Endothelial cell of umbilical vein (primary cell): Measurements from ENCODE around the gene SETBP1. TPM values are rescaled to one million over a fixed set of nuclear protein-coding genes. Genes with fewer than 3 reads are reported as not detected.

Experiments used
- BruUV-seq: library from RNA; stranded (reverse); fragments of 400-500 nt; replicated peaks from 2 replicates; lab custom pipeline; 2021; lab: Mats Ljungman, UMichigan
- CTCF ChIA-PET: fragments of 300-600, 350-600 bp; sonication (Branson Sonifier 250); formaldehyde crosslinking; loops from one replicate; lab custom pipeline; 2021; ENCODE audit warnings: antibody characterized with exemption, inconsistent platforms; lab: Charles Lee
- POLR2A ChIA-PET: fragments of 300-600, 350-600 bp; sonication (Branson Sonifier 250); formaldehyde crosslinking; loops from one replicate; lab custom pipeline; 2021; ENCODE audit warnings: antibody characterized with exemption, inconsistent platforms; lab: Charles Lee
- DNase-seq: peaks from one replicate; pipeline ENCODE4 v3.0.0-alpha.2; 2011; ENCODE audit warnings: low read depth, low spot score
- FAIRE-seq: peaks from 2 replicates; lab custom pipeline; 2011; peaks lifted over from hg19 to GRCh38; lab: Jason Lieb, UNC
- H2AFZ ChIP-seq: 2 replicates; pipeline ENCODE4 v1.6.0; 2012; ENCODE audit warnings: low read depth, low read length, control low read depth, inconsistent platforms
- H3K27ac ChIP-seq: 2 replicates; pipeline ENCODE4 v1.5.1; 2011; ENCODE audit warnings: low read depth, mild to moderate bottlenecking, control low read depth, low read length, moderate library complexity; ENCODE audit not compliant: insufficient read depth
- H3K27me3 ChIP-seq, 2 experiments: 2 replicates each; pipeline versions ENCODE4 v1.6.0 to v1.6.1; 2011; ENCODE audit warnings: low read length in 2 of 2, mixed read lengths in 1 of 2; ENCODE audit not compliant: control insufficient read depth in 2 of 2, insufficient read depth in 2 of 2
- H3K36me3 ChIP-seq, 2 experiments: 2 replicates in 1 of 2; 3 replicates in 1 of 2; pipeline ENCODE4 v1.5.1; 2011; ENCODE audit warnings: low read length in 2 of 2, mild to moderate bottlenecking in 1 of 2, moderate library complexity in 1 of 2; ENCODE audit not compliant: control insufficient read depth in 2 of 2, insufficient read depth in 2 of 2; ENCODE audit errors: extremely low read depth in 1 of 2
- H3K4me1 ChIP-seq: 3 replicates; pipeline ENCODE4 v1.5.1; 2011; ENCODE audit warnings: mild to moderate bottlenecking, low read length; ENCODE audit not compliant: control insufficient read depth, insufficient read depth; ENCODE audit errors: extremely low read depth
- H3K4me2 ChIP-seq: 2 replicates; pipeline ENCODE4 v1.6.1; 2011; ENCODE audit warnings: low read length, control low read depth, mixed read lengths; ENCODE audit not compliant: insufficient read depth
- H3K4me3 ChIP-seq, 3 experiments: fragments of 200-600 bp in 1 of 3; sonication (generic), shearing (Covaris generic) in 1 of 3; replicated peaks in 1 of 3; 2 replicates each; pipeline ENCODE4 v1.5.1; 2011 to 2016; ENCODE audit warnings: control low read depth in 3 of 3, low read length in 3 of 3, mild to moderate bottlenecking in 2 of 3, inconsistent platforms in 1 of 3, low read depth in 1 of 3, moderate library complexity in 1 of 3; ENCODE audit not compliant: insufficient read depth in 1 of 3
- H3K79me2 ChIP-seq: 2 replicates; pipeline ENCODE4 v1.6.0; 2012; ENCODE audit warnings: low read length, inconsistent platforms; ENCODE audit not compliant: control insufficient read depth, insufficient read depth
- H3K9ac ChIP-seq: replicated peaks from 2 replicates; pipeline ENCODE3; 2011; ENCODE audit warnings: low read length, control low read depth; ENCODE audit not compliant: insufficient read depth; ENCODE audit errors: extremely low read depth
- H3K9me1 ChIP-seq: replicated peaks from 3 replicates; pipeline ENCODE4 v1.6.0; 2011; ENCODE audit warnings: mild to moderate bottlenecking, low read length; ENCODE audit not compliant: control insufficient read depth, insufficient read depth; ENCODE audit errors: extremely low read depth
- H3K9me3 ChIP-seq: replicated peaks from 2 replicates; pipeline ENCODE4 v1.5.1; 2012; ENCODE audit warnings: low read length, inconsistent platforms; ENCODE audit not compliant: control insufficient read depth, insufficient read depth
- H4K20me1 ChIP-seq: replicated peaks from 2 replicates; pipeline ENCODE3; 2011; ENCODE audit warnings: mild to moderate bottlenecking, low read length; ENCODE audit not compliant: control insufficient read depth, insufficient read depth; ENCODE audit errors: extremely low read depth
- EZH2 ChIP-seq: IDR thresholded peaks from 2 replicates; pipeline ENCODE4 v1.6.1; 2012; ENCODE audit warnings: borderline replicate concordance, low read depth, mild to moderate bottlenecking, moderate library complexity, low read length, inconsistent platforms; ENCODE audit not compliant: severe bottlenecking
- FOS ChIP-seq: IDR thresholded peaks from 2 replicates; pipeline ENCODE4 v1.6.1; 2011; ENCODE audit warnings: mild to moderate bottlenecking, low read length, moderate library complexity, borderline replicate concordance; ENCODE audit not compliant: insufficient read depth
- GATA2 ChIP-seq: IDR thresholded peaks from 2 replicates; pipeline ENCODE4 v1.7.0; 2011; ENCODE audit warnings: low read depth, mild to moderate bottlenecking, moderate library complexity, mixed read lengths, low read length; ENCODE audit not compliant: insufficient read length, insufficient read depth
- JUN ChIP-seq: IDR thresholded peaks from 2 replicates; pipeline ENCODE4 v1.6.1; 2011; ENCODE audit warnings: borderline replicate concordance, low read depth; ENCODE audit not compliant: insufficient read length, insufficient read depth
- MYC ChIP-seq: IDR thresholded peaks from one replicate; pipeline ENCODE4 v1.6.1; 2011; ENCODE audit warnings: mild to moderate bottlenecking, low read depth, low read length
- dilution Hi-C: fragments of 300-500 bp; cut with MboI; formaldehyde crosslinking; loops from one replicate; pipeline ENCODE4 v1.15.0; 2019; ENCODE audit warnings: low sequenced_read_pairs; ENCODE audit not compliant: extremely low pct_ligation_motif_present
- intact Hi-C: fragments of 100-400 bp; cut with micrococcal nuclease; formaldehyde crosslinking; loops from one replicate; pipeline ENCODE4 v1.10.0; 2022
- polyA plus RNA-seq, 4 experiments: library from polyadenylated mRNA; depleted of rRNA in 3 of 4; stranded (reverse) in 3 of 4; unstranded in 1 of 4; fragments of >200 nt; gene quantifications; 2 replicates each; pipeline versions ENCODE4 v1.2.1 to v1.2.3, GENCODE V29; 2011 to 2012; ENCODE audit warnings: missing spikeins in 1 of 4
- total RNA-seq: library from RNA; stranded (reverse); gene quantifications from 2 replicates; pipeline ENCODE4 v1.2.3, GENCODE V29; 2021

The SETBP1 gene
- total and polyA plus RNA-seq, 2 donors (not counting 3 experiments of a cell fraction or from before 2014, with no cell fraction given): 0.76 to 3.1 TPM

GRCh38 chr18:44935455-44935854 lies 254.8 kb downstream of the SETBP1 start:
- Histone ChIP-seq H3K27ac (no peak overlapping the region), H3K36me3 (no peaks in the 10 kb centered on the region), H3K79me2 (no peaks in the 10 kb centered on the region), H3K4me1 (no peaks in the 10 kb centered on the region), H3K9me3 (no peaks in the 10 kb centered on the region), H4K20me1 (no peaks in the 10 kb centered on the region), H3K4me2 (no peak overlapping the region), H3K4me3 (no peak overlapping the region), H3K27me3 (no peaks in the 10 kb centered on the region), H2AFZ (no peak overlapping the region), H3K9ac (no peak overlapping the region), H3K9me1 (no peaks in the 10 kb centered on the region)
- dilution Hi-C loops: no loop called here
- ChIA-PET POLR2A (no interaction called here), CTCF (no interaction called here)
- TF ChIP-seq JUN (no peak), FOS (no peak), GATA2 (no peak), EZH2 (no peak)
- DNase-seq: no peak
- FAIRE-seq: no peak
- intact Hi-C loops: no loop called here
- no TSS peak for BruUV-seq

- dilution Hi-C loops: no loop called here
- ChIA-PET CTCF (no interaction called here), POLR2A (no interaction called here)
- H3K79me2 ChIP-seq: no peaks in the 10 kb centered on the region
- H3K9me3 ChIP-seq: no peaks in the 10 kb centered on the region
- H3K9ac ChIP-seq: no peak overlapping the region
- TF ChIP-seq MYC: no peak
- no peak overlapping the region for H3K27ac ChIP-seq
- H3K27me3 ChIP-seq: no peaks in the 10 kb centered on the region
- FAIRE-seq: no peak
- H3K4me1 ChIP-seq: no peaks in the 10 kb centered on the region
- H3K4me3 ChIP-seq: no peak overlapping the region
- H3K9me1 ChIP-seq: no peaks in the 10 kb centered on the region
- no peak for DNase-seq
- no peaks in the 10 kb centered on the region for H4K20me1 ChIP-seq
- no peak overlapping the region for H2AFZ ChIP-seq
- H3K4me2 ChIP-seq: no peak overlapping the region
- intact Hi-C loops: no loop called here
- H3K36me3 ChIP-seq: no peaks in the 10 kb centered on the region
- BruUV-seq: no TSS peak
These were observed 255.8 kb downstream of the SETBP1 start for GRCh38 chr18:44936485-44936884.
